GM21723 (cell line): Measurements from ENCODE around the gene RASA3.
"Not testable (repeated sequence)": the region's sequence is repeated elsewhere in the genome, so short reads cannot be mapped to it uniquely, and the experiment has no call there.

Experiments
- ATAC-seq: cut with Tn5 transposase; IDR thresholded peaks from one replicate; pipeline ENCODE4 v1.9.1; 2021; ENCODE audit warnings: mild to moderate bottlenecking, moderate library complexity; ENCODE audit not compliant: unreplicated experiment

The RASA3 gene

GRCh38 chr13:114024603-114025404, 107.6 kb downstream of the RASA3 start:
- ATAC-seq = peak; percentile 75

DNA sequence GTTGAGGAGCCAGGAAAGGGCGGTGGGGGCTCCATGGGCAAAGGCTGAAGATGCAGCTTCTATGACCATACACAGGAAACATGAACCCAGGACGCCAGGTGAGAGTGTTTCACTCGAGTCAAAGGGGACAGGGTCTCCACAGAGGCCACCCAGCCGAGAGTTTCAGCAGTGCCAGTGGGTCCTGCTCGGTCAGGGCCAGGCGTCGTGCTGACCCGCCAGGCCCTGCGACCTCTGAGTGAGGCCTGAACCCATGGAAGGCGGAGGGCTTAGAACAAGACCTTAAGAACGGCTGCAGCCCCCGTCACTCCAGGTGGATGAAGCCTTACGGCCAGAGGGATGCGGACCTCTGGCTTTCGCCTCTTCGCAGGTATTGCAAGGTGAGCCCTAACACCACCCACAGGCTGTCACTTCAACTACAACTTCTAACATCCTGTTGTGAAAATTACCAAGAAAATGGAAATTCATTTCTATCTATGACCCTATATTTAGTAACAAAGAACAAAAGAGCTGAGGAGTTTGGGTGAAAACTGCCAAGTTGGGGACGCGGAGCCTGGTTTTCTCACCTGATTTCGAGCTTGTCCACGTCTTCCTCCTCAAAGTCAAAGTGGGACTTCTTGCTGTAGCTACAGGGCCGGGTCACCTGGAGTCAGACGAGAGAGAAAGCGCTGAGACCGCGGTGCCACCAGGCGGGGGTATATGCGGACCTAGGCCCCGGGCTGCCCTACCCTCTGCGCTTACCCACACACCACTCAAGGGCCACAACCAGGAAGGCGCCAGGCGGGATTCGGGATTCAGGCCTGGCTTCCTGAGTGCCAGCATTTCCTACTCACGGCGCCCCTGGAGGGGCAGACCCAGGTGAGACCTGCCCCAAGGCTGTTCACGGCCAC, 108.5 kb downstream of the RASA3 start:
- no peak for ATAC-seq

DNA sequence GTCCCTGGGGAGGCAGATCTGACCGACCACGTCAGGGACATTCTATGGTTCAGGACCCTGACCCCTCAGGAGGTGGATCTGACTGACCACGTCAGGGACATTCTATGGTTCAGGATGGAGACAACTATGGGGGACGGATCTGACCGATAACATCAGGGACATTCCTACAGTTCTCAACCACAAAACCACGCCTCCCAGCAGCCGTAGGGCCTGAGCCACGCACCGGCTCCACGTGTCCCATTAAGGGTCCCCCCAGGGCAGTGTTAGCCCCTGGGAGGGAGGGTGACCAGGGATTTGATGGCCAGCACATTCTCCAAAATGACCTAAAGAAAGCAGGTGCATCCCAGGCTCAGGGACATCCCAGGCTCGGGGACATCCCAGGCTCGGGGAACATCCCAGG, 109.5 kb downstream of the RASA3 start:
- no peak for ATAC-seq

DNA sequence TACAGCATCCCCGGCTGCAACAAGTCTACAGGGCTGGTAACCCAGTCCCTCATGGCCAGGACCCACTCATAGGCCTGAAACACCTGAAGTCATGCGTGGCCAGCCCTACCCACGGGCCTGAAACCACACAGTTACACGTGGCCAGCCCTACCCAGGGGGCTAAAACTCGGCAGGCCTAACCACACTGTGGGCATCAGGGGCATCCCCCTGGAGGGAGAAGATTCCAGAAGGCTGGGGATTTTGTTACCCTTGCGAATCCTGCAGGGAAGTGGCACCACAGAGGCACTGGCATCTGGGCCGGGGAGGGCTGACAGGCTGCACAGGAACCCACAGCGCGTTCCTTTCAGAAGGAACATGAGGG, 110.1 kb downstream of the RASA3 start:
- no peak for ATAC-seq

- no peak for ATAC-seq
Measured at GRCh38 chr13:114021464-114022308, 110.7 kb downstream of the RASA3 start.

DNA sequence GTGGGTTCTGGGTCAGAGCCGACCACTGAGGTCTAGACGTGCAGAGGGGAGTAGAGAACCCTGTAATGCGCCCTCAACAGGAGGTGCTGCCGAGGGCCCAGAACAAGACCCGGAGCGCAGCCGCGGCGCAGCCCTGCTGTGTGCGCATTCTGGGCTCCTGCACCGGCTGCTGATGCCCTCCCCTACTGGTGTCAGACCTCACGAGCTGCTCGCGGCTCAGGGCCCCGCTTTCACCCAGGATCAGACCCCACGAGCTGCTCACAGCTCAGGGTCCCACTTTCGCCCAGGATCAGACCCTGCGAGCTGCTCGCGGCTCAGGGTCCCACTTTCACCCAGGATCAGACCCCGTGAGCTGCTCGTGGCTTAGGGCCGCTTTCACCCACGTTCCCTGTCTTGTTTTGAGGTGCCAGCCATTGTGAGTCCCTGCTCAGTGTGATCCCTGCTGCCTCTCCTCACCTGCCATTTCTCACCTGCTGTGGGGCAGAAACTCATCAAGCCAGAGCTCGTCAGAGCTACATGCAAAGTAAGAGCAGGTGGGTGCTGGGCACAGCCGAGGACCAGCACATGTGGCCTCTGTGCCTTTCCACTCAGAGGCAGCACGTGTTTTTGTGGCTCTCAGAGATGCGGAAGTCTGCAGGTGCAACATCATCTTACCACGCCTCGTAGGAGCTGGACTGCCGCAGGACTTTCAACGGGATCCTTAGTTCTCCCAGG, 111.5 kb downstream of the RASA3 start:
- ATAC-seq = no peak

DNA sequence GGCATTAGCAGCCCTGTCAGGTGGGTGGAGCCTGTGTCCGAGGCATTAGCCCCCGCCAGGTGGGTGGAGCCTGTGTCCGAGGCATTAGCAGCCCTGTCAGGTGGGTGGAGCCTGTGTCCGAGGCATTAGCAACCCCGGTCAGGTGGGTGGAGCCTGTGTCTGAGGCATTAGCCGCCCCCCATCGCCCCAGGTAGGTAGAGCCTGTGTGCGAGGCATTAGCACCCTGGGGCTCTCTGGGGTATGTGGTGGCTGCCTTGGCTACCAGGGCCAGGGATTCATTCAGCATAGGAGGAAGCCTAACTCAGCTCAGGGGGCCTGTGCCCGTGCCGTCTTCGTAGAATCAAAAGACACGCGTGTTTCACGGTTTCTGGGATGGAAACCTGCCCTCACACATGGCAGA, 112.3 kb downstream of the RASA3 start:
- not testable (repeated sequence) for ATAC-seq

DNA sequence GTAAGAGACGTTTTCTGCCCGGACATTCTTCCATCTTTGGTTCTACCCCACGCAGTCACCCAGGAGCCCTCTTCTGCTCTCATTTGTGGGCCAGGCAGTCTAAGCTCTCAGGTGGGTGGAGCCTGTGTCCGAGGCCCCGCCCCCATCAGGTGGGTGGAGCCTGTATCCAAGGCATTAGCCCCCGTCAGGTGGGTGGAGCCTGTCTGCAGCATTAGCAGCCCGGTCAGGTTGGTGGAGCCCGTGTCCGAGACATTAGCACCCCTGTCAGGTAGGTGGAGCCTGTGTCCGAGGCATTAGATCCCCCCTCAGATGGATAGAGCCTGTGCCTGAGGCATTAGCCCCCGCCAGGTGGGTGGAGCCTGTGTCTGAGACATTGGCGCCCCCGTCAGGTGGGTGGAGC, 113.1 kb downstream of the RASA3 start:
- no peak for ATAC-seq

DNA sequence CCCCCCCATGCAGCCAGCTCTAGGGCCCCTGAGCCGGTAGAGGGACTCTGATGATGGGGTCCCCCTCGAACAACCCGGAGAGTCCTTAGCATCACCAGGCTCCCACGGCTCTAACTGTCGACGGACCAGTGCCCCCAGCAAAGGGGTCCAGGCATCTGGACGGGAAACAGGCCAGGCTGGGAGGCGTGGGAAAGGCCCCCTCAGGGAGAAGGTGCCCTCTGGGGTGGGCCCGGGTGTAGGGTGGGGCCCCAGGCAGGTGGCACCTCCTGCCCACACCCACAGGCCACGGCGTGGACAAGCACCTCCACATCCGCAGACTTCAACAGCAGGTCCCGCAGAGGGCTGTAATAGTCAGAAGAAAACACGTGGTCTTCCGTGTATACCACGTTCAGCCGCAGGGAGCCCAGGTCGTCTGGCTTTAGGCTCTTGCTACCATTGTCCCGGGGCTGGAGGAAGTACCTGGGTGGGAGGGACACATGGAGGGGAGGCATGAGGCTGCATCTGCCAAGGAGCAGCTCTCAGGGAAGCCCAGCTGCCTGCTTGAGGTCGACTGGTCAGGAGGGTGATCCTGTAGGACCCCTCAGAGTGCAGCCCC, 113.9 kb downstream of the RASA3 start:
- ATAC-seq = no peak

DNA sequence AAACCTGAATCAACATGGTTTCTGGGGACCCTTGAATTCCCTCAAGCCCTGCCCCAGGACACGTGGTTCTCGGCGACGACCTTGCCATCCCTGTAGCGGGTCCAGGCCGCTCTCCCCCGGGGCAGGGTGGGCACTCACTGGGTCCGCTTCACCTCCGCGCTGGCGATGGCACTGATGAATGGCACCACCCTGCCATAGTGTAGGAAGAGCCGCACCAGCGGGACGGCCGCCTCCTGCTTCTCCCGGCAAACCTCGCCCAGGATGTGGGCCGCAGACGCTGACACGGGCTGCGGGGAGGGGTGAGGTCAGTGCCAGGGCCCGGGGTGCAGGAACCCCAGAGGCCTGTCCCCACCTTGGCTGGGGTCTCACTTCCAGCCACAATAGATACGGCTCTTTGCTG, 114.5 kb downstream of the RASA3 start:
- ATAC-seq = no peak

- ATAC-seq = no peak
Measured at GRCh38 chr13:114017028-114017630, 115.3 kb downstream of the RASA3 start.

DNA sequence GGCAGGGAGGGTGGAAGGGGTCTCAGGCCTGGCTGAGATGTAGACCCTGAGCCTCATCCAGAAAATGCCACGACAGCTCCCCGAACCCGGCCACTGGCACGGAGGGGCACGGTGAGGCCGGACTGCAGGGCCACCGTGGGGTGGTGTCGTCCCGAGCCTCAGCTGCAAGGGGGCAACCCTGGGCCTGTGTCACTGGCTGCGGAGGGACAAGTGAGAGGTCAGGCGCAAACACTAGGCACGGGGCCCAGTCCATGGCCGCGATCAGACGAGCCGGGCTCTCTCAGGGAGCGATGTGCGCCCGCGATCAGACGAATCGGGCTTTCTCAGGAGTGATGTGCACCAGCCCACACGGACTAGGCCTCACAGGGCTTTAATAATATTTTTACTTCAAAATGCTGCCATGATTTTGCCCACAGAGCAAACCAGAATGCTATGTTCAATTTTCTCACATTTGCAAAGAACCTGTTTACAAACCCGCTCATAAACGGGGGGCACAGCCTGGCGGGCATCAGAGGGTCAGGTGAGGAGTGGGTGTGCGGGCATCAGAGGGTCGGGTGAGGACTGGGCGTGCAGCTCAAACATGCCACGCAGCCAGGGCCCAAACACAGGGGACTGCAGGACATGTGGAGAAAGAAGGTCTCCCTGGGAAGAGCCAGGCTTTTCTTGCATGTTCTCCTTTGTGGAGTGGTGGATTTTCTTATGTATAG, 115.9 kb downstream of the RASA3 start:
- no peak for ATAC-seq

DNA sequence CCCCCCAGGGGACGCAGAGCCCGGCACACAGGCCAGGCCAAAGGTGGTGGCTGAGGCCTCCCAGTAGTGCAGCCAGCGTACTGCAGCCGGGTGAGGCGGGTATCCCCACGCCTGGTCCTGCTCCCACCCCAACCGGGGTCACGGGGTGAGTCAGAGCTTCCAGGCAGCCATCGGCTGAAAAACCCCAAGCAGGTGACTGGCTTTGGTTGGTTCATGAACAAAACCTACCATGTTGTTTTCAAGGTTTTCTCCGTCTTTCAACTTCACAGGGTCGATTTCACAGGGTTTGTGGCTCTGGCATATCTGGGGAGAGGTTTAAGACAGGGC, 116.5 kb downstream of the RASA3 start:
- no peak for ATAC-seq

- no peak for ATAC-seq
Measured at GRCh38 chr13:114015111-114015968, 117.1 kb downstream of the RASA3 start.

DNA sequence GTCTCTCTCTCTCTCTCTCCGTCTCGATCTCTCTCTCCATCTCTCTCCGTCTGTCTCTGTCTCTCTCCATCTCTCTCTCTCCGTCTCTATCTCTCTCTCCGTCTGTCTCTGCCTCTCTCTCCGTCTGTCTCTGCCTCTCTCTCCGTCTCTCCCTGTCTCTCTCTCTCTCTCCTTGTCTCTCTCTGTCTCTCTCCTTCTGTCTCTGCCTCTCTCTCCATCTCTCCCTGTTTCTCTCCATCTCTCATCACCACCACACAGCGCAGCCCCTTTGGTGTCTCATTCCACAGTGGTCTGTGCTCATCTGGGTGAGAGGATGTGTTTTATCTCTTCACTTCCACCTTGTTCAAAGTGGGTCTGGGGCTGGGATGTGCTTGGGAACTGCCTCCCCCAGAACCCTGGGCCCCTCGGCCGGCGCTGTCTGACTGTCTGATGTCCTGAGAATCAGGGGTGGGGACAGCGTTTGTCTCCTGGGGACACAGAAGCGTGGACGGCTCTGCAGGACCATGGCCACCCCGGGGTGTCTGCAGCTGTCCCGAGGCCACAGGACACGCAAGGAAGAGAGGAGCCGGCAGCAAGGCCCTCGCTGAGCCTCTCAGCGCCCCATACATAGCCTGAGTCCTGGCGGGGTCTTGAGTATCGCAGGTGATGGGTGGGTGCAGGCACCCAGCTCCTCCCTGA, 118.3 kb downstream of the RASA3 start:
- ATAC-seq = no peak

DNA sequence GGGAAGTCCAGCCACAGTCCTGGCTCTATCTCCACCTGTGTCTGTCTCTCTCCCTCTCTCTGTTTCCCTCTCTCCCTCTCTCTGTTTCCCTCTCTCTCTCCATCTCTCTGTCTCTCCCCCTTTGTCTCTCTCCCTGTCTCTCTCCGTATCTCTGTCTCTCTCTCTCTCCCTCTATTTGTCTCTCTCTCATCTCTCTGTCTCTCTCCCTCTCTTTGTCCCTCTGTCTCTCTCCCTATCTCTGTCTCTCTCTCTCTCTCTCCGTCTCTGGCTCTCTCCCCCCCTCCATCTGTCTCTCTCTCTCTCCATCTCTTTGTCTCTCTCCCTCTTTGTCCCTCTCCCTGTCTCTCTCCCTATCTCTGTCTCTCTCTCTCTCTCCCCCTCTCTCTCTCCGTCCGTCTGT, 119.1 kb downstream of the RASA3 start:
- no peak for ATAC-seq

GRCh38 chr13:114012921-114013320, 119.5 kb downstream of the RASA3 start:
- no peak for ATAC-seq

DNA sequence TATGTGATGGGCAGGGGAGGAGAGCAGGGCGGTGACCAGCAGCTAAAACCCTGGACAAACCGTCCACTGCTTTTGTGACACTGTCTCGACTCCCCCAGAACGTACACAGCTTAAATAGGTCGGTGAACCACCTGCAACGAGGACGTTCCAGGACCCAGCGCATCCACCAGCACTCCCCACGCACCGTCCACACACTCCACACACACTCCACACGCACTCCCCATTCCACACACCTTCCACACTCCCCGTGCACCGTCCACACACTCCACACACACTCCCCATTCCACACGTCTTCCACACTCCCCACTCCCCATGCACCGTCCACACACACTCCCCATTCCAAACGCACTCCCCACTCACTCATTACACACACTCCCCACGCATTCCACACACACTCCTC, 120.3 kb downstream of the RASA3 start:
- no peak for ATAC-seq
